OCI-LY1 (cell line): ENCODE data around the gene PCDHA13.
"Not testable (repeated sequence)": the region's sequence is repeated elsewhere in the genome, so short reads cannot be mapped to it uniquely, and the experiment has no call there.

Source experiments
- H2AFZ ChIP-seq: fragments of 200-600 bp; sonication (generic), shearing (Covaris generic); 2 replicates; pipeline ENCODE4 v1.6.0; 2014; ENCODE audit warnings: antibody characterized with exemption, mild to moderate bottlenecking, low read length
- H3F3A ChIP-seq: fragments of 200-600 bp; sonication (generic), shearing (Covaris generic); 2 replicates; pipeline ENCODE4 v1.6.0; 2014; ENCODE audit warnings: mild to moderate bottlenecking, antibody characterized with exemption, low read length, moderate library complexity; ENCODE audit not compliant: insufficient read depth
- H3K27ac ChIP-seq: fragments of 200-600 bp; sonication (generic); 2 replicates; pipeline ENCODE4 v1.5.1; 2014; ENCODE audit warnings: low read length, mixed run types, mild to moderate bottlenecking, low read depth; ENCODE audit not compliant: poor library complexity, severe bottlenecking
- H3K27me3 ChIP-seq: fragments of 200-600 bp; sonication (generic); 2 replicates; pipeline ENCODE4 v1.6.0; 2014; ENCODE audit warnings: antibody characterized with exemption, mild to moderate bottlenecking, low read length, moderate library complexity; ENCODE audit not compliant: insufficient read depth
- H3K36me3 ChIP-seq: fragments of 200-600 bp; sonication (generic); 2 replicates; pipeline ENCODE4 v1.6.1; 2014; ENCODE audit warnings: mild to moderate bottlenecking, antibody characterized with exemption, low read length, moderate library complexity, mixed read lengths; ENCODE audit not compliant: insufficient read depth
- H3K4me1 ChIP-seq: fragments of 200-600 bp; sonication (generic); 2 replicates; pipeline ENCODE4 v1.5.1; 2014; ENCODE audit warnings: mild to moderate bottlenecking, low read length, moderate library complexity; ENCODE audit not compliant: insufficient read depth, severe bottlenecking
- H3K4me2 ChIP-seq: fragments of 200-600 bp; sonication (generic), shearing (Covaris generic); 2 replicates; pipeline ENCODE4 v1.6.1; 2014; ENCODE audit warnings: low read length
- H3K4me3 ChIP-seq: fragments of 200-600 bp; sonication (generic); 2 replicates; pipeline ENCODE4 v1.5.1; 2014; ENCODE audit warnings: low read length, low read depth, mild to moderate bottlenecking, mixed read lengths; ENCODE audit not compliant: poor library complexity, severe bottlenecking
- H3K79me2 ChIP-seq: fragments of 200-600 bp; shearing (Covaris generic); 2 replicates; pipeline ENCODE4 v1.6.1; 2016; ENCODE audit warnings: mixed run types, low read length, mixed read lengths; ENCODE audit not compliant: insufficient read depth
- H3K9ac ChIP-seq: fragments of 200-600 bp; sonication (generic), shearing (Covaris generic); 2 replicates; pipeline ENCODE4 v1.6.1; 2014; ENCODE audit warnings: mild to moderate bottlenecking, low read length, mixed read lengths
- H3K9me2 ChIP-seq: fragments of 200-600 bp; sonication (generic), shearing (Covaris generic); 2 replicates; pipeline ENCODE4 v1.6.1; 2014; ENCODE audit warnings: low read depth, mild to moderate bottlenecking, low read length, mixed read lengths
- H3K9me3 ChIP-seq: fragments of 200-600 bp; shearing (Covaris generic); 2 replicates; pipeline ENCODE4 v1.6.1; 2014; ENCODE audit warnings: low read length, mixed read lengths
- H4K20me1 ChIP-seq: fragments of 200-600 bp; sonication (generic), shearing (Covaris generic); 2 replicates; pipeline ENCODE4 v1.6.0; 2016; ENCODE audit warnings: mild to moderate bottlenecking, low read length; ENCODE audit not compliant: insufficient read depth
- EZH2 ChIP-seq: fragments of 200-600 bp; sonication (generic), shearing (Covaris generic); IDR thresholded peaks from 2 replicates; pipeline ENCODE4 v1.8.0; 2017; ENCODE audit warnings: borderline replicate concordance, mixed run types, mild to moderate bottlenecking, antibody characterized with exemption, low read length, moderate library complexity, mixed read lengths
- TF ChIP-seq, protein P1 (sequence below): fragments of 200-600 bp; sonication (generic), shearing (Covaris generic); IDR thresholded peaks from 2 replicates; pipeline ENCODE4 v1.5.1; 2017; ENCODE audit warnings: mild to moderate bottlenecking, antibody characterized with exemption, low read length, moderate library complexity, mixed read lengths

PCDHA13 gene, protein sequence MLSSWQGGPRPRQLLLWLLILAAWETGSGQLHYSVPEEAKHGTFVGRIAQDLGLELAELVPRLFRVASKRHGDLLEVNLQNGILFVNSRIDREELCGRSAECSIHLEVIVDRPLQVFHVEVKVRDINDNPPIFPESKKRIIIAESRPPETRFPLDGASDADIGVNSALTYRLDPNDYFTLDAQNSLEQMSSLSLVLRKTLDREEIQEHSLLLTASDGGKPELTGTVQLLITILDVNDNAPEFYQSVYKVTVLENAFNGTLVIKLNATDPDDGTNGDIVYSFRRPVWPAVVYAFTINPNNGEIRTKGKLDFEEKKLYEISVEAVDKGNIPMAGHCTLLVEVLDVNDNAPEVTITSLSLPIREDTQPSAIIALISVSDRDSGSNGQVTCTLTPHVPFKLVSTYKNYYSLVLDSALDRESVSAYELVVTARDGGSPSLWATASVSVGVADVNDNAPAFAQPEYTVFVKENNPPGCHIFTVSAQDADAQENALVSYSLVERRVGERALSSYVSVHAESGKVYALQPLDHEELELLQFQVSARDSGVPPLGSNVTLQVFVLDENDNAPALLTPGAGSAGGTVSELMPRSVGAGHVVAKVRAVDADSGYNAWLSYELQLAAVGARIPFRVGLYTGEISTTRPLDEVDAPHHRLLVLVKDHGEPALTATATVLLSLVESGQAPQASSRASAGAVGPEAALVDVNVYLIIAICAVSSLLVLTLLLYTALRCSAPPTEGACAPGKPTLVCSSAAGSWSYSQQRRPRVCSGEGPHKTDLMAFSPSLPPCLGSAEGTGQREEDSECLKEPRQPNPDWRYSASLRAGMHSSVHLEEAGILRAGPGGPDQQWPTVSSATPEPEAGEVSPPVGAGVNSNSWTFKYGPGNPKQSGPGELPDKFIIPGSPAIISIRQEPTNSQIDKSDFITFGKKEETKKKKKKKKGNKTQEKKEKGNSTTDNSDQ

DNA sequence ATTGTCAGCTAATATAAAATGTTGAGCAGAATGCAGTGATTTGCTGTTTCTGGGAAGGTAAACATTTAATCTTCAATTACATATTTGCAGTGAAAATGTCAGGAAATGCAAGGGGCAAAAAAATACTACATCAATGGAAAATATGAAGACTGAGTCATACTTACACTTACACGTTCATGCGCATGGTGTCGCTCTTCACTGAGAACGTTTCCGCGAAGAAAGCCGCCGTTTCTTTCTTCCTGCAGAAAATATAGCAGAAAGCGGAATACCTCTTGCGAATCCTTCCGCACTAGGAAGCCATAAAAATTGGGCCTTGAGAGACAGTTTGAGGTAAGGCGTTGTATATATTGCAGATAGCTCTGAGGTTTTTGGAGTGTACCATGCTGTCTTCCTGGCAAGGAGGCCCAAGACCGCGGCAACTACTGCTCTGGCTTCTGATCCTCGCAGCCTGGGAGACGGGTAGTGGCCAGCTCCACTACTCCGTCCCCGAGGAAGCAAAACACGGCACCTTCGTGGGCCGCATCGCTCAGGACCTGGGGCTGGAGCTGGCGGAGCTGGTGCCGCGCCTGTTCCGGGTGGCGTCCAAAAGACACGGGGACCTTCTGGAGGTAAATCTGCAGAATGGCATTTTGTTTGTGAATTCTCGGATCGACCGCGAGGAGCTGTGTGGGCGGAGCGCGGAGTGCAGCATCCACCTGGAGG lies at the start of gene PCDHA13:
PCDHA13 (plus strand) TSS at position 236 of the 702 bp plus-strand sequence; CDS start at position 381, 145 bp downstream.
- no peak for TF ChIP-seq EZH2
- TF ChIP-seq, protein P1, sequence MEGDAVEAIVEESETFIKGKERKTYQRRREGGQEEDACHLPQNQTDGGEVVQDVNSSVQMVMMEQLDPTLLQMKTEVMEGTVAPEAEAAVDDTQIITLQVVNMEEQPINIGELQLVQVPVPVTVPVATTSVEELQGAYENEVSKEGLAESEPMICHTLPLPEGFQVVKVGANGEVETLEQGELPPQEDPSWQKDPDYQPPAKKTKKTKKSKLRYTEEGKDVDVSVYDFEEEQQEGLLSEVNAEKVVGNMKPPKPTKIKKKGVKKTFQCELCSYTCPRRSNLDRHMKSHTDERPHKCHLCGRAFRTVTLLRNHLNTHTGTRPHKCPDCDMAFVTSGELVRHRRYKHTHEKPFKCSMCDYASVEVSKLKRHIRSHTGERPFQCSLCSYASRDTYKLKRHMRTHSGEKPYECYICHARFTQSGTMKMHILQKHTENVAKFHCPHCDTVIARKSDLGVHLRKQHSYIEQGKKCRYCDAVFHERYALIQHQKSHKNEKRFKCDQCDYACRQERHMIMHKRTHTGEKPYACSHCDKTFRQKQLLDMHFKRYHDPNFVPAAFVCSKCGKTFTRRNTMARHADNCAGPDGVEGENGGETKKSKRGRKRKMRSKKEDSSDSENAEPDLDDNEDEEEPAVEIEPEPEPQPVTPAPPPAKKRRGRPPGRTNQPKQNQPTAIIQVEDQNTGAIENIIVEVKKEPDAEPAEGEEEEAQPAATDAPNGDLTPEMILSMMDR: no peak
- H2AFZ ChIP-seq: no peak within 1 kb of the TSS
- H4K20me1 ChIP-seq: no peaks in the 10 kb centered on the region
- H3K9ac ChIP-seq: no peak within 1 kb of the TSS
- no peaks in the 10 kb centered on the region for H3K9me2 ChIP-seq
- no peak within 1 kb of the TSS for H3K4me2 ChIP-seq
- no peaks in the 10 kb centered on the region for H3K9me3 ChIP-seq
- H3K27ac ChIP-seq: no peak within 1 kb of the TSS
- H3K79me2 ChIP-seq: no peaks in the 10 kb centered on the region
- H3K27me3 ChIP-seq: no peaks in the 10 kb centered on the region
- no peaks in the 10 kb centered on the region for H3K36me3 ChIP-seq
- H3K4me3 ChIP-seq: no peak within 1 kb of the TSS
- no peaks in the 10 kb centered on the region for H3F3A ChIP-seq
- no peaks in the 10 kb centered on the region for H3K4me1 ChIP-seq

DNA sequence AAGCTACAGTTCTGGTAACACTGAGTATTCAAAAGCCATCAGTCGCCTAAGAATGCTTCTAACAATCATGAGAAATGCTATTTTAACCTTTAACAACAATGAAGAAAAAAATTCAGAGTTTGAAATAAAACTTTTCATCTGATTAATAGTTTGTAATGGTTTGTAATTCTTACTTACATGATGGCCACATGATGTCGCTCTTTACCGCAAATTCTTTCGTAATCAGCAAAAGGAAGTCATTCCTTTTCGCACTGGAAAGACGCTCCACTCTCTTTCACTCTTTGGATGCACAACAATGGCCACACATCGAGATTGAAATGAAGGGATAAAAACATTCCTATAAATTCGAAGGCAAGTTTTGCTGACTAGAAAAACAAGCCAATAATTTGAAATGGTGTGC lies 47.9 kb upstream of the PCDHA13 start, which contains the start of gene PCDHA7:
PCDHA7 (plus strand) TSS at position 277 of the 400 bp plus-strand sequence; CDS start at position 392, 115 bp downstream.
- Histone ChIP-seq H4K20me1 (no peaks in the 10 kb centered on the region), H3F3A (no peaks in the 10 kb centered on the region), H3K79me2 (no peaks in the 10 kb centered on the region), H3K9ac (no peak within 1 kb of the TSS), H3K9me3 (no peaks in the 10 kb centered on the region), H3K36me3 (no peaks in the 10 kb centered on the region), H3K4me3 (no peak within 1 kb of the TSS), H3K27ac (no peak within 1 kb of the TSS), H3K27me3 (no peaks in the 10 kb centered on the region), H2AFZ (no peak within 1 kb of the TSS), H3K4me2 (no peak within 1 kb of the TSS), H3K4me1 (no peaks in the 10 kb centered on the region), H3K9me2 (no peaks in the 10 kb centered on the region)
- TF ChIP-seq, protein P1: no peak
- no peak for TF ChIP-seq EZH2

DNA sequence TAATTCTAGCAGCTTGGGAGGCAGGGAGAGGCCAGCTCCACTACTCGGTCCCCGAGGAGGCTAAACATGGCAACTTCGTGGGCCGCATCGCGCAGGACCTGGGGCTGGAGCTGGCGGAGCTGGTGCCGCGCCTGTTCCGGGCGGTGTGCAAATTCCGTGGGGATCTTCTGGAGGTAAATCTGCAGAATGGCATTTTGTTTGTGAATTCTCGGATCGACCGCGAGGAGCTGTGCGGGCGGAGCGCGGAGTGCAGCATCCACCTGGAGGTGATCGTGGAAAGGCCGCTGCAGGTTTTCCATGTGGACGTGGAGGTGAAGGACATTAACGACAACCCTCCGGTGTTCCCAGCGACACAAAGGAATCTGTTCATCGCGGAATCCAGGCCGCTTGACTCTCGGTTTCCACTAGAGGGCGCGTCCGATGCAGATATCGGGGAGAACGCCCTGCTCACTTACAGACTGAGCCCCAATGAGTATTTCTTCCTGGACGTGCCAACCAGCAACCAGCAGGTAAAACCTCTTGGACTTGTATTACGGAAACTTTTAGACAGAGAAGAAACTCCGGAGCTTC lies 47.4 kb upstream of the PCDHA13 start:
- not testable (repeated sequence) for H3K4me1 ChIP-seq, H3K27ac ChIP-seq, H3F3A ChIP-seq, H3K4me2 ChIP-seq, H3K27me3 ChIP-seq, H3K9me3 ChIP-seq, H2AFZ ChIP-seq, H3K9ac ChIP-seq, H4K20me1 ChIP-seq, H3K79me2 ChIP-seq, H3K9me2 ChIP-seq, H3K36me3 ChIP-seq, H3K4me3 ChIP-seq
